ENCODE data around the gene POLE.
A peak's percentile ranks its signal among the peaks of the same experiment; 100 is the strongest.
"Not testable (repeated sequence)": the region's sequence is repeated elsewhere in the genome, so short reads cannot be mapped to it uniquely, and the experiment has no call there.

POLE gene

DNA sequence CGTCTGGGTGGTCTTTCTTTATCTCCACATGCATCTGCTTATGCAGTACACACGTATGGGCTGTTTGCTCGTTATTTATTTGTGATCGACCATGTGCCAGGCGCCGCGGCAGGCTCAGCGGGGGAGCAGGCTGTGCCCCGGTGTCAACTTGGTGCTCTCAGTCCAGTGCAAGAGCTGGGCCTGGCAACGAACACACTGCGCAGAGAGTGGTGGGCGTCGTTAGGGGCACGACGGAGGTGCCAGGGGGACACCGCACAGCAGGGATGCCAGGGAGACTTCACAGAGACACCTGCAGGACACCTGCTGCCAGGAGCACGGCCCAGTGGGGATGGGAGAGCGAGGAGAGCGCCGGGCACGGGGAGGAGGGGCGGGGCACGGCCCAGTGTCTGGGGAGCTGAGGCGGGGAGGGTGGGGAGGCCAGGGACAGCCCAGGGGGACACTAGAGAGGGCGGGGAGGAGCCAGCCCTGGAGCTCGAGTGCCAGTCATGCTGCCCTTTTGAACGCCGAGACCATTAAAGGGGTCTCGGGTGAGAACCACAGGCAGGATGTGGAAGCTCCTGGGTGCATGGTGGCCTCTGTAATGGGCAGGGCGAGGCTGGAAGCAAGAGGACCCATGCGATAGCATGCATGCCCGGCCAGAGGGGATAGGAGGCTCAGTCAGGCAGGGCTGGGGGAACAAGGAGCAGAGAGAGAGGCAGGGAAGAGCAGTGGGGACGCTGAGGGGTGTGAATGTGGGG lies 76.1 kb downstream of the POLE start:
- no peak for DNase-seq

- no peak for DNase-seq
Observed at GRCh38 chr12:132610051-132610759, 76.9 kb downstream of the POLE start, which contains the start of gene LRCOL1. LRCOL1 (minus strand) TSS chr12:132610582; CDS start chr12:132606251, 4,331 bp downstream.

- no peak for DNase-seq
Observed at GRCh38 chr12:132608231-132609171, 78.6 kb downstream of the POLE start.

GRCh38 chr12:132606927-132607326 lies 80.2 kb downstream of the POLE start:
- no peak for DNase-seq

GRCh38 chr12:132606466-132606865 lies 80.7 kb downstream of the POLE start:
- DNase-seq = no peak

- no peak for DNase-seq
Observed at GRCh38 chr12:132605892-132606291, 81.2 kb downstream of the POLE start.

GRCh38 chr12:132604668-132605441 lies 82.3 kb downstream of the POLE start:
- no peak for DNase-seq

DNA sequence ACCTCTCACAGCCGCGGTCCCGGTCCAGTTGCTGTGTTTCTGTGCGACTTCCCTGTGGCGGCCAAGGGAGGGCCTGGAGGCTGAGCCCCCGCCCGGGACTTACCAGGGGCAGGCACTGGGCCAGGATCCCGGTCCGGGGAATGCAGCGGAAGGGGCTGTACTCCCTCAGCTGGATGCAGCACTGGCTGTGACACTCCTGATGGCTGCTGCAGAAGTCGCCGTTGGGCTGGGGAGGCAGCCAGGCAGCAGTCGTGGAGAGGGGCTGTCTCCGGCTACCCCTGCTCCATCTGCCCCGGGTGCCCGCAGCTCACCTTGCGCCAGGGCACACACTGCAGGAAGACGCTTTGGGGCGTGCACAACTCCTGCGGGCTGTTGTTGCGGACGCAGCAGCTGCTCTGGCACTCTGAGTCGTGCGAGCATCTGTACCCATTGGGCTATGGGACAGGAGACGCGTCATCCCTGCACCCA lies 83.0 kb downstream of the POLE start:
- DNase-seq = no peak

DNA sequence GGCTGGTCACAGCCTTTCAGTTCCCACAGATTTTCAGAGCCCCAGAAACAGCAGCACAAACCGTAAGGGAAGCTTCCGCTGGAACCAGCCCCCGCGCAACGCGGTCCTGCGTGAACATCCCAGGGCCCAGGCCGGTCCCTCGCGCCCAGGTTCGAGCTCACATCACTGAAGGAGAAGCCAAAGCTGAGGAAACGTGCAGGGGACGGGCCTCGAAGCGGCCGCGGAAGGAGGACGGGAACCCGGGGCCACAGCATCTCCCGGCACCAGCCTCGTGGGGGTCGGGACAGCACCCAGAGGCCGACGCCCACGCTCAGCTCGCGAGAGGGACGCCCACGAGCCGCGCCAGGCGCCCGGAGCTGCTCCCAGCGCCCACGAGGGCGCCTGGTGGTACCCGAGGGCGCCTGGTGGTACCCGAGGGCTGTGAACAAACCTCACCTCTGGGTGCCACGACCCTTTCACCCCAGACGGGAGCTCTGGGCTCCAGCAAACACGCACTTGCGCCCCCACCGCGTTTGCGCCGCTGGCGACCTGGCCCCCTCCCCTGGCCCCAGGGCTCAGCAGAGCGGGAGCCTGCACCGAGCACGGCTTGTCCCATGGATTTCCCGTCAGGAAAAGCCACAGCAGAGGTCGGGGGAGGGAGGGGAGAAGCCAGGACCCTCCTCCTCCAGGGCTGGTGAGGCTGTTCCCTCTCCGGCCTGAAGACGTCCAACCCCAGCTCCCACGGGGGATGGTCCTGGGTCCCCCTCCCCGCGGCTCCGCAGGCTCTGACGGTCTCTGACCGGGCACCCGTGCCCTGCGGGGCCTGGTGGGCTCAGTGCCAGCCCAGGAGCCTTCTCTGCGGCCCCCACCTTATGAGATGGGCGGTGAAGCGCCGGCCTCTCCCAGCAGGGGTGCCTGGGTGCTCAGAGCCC lies 83.6 kb downstream of the POLE start:
- no peak for DNase-seq

GRCh38 chr12:132602572-132603239 lies 84.4 kb downstream of the POLE start:
- DNase-seq = no peak

DNA sequence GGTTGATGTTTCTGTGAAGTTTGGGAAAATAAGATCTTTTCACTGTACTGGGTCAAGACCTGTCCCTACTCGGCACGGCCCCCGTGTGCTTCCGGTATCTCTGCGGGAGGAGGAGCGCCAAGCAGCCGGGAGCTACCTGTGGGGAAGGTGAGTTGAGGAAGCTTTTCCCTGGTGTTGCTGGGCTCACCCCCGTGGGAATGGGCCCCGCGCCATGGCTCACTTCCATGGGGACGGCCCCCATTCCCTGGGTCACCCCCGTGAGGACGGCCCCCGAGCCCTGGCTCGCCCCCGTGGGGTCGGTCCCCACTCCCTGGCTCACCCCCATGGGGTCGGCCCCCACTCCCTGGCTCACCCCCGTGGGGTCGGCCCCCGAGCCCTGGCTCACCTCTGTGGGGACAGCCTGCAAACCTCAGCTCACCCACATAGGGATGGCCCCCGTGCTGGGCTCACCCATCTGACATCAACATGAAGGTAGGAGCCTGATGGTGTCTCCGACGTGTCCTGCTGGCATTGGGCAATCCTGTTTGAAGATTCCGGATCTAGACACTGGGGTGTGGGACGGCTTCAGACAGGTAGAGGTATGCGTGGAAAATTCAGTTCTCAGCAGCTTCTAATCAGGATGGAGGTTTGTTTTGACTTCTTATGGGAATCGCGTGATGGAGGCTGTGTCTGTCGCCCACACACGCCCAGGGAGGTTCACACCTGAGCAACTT lies 85.8 kb downstream of the POLE start:
- DNase-seq = no peak

DNA sequence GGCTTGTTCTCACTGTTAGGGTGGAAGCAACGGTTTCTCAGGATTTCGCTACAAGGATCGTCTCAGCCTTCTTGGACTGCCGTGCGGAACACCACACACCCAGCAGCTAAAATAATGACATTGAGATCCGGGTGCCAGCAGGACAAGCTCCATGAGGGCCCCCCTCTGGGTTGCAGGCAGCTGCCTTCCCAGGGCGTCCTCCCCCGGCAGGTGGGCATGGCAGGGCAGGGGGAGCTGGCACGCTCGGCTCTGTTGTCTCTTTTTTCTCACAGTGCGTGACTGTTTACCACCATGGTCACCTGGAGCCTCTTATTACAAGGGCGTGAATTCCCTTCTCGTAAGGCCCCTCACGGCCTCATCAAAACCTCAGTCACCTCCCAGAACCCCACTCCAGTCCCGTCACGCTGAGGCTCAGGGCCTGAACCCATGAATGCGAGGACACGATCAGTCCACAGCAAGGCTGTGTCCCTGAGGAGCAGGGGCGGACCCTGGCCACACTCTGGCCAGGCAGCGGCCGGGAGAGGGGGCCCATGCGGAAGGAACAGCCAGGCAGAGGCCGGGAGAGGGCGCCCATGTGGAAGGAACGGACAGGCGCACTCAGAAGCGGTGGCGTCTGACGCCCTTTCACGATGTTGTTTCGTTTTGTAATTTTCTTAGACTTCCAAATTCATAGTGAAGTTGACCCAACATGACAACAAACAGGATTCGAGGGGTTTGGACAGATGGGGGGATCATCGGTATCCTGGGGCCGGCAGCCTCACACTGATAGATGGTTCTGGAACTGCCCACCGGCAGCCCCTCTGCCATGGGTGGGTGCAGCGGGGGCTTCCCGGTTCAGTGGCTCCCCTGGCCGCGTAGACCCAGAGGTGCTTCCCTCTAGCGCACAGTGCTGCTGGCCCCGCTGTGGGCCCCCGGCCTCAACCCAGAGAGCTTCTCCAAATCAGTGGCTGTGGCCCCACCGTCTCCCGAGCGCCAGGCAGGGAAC lies 86.8 kb downstream of the POLE start:
- DNase-seq = peak in 1 of 2 experiments; percentile 9

GRCh38 chr12:132599502-132599901 lies 87.6 kb downstream of the POLE start:
- DNase-seq = not testable (repeated sequence)

DNA sequence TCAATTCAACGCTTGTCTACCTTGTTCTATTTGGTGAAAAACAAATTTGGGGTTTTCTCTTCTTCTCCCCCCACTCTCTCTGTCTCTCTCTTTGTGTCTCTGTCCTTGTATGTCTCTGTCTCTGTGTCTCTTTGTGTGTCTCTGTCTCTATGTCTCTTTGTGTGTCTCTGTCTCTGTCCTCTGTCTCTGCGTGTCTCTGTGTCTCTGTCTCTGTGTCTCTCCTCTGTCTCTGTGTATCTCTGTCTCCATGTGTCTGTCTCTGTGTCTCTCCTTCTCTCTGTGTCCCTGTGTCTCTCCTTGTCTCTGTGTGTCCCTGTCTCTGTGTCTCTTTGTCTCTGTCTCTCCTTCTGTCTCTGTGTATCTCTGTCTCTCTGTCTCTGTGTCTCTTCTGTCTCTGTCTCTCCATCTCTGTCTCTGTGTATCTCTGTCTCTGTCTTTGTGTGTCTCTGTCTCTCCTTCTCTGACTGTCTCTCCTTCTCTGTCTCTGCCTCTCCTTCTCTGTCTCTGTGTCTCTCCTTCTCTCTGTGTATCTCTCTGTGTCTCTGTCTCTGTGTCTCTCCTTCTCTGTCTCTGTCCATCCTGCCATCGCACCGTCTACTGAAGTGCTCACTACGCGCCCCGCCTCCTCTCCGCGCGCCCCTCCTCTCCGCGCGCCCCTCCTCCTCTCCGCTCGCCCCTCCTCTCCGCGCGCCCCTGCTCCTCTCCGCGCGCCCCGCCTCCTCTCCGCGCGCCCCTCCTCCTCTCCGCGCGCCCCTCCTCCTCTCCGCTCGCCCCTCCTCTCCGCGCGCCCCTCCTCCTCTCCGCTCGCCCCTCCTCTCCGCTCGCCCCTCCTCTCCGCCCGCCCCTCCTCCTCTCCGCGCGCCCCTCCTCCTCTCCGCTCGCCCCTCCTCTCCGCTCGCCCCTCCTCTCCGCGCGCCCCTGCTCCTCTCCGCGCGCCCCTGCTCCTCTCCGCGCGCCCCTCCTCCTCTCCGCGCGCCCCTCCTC lies 89.5 kb downstream of the POLE start:
- DNase-seq = peak in 1 of 2 experiments; percentile 16

DNA sequence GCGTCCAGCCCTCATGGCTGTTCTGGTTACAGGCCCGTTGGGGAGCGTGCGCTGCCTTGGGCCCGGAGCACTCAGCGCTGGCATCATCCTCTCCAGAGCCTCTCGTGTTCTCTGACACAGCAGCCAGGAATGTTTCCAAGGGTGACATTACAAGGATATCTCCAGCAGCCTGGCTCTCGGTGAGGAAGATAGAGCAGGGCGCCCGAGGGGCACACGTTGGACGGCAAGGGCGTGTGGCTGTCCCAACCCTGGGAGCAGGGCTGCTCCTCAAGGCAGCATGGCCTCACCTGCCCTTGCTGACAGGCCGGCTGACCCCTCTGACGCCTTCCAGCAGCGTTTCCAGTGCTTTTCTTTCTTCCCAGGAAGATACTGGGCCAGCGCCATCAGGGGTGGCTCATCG lies 91.1 kb downstream of the POLE start:
- no peak for DNase-seq

DNA sequence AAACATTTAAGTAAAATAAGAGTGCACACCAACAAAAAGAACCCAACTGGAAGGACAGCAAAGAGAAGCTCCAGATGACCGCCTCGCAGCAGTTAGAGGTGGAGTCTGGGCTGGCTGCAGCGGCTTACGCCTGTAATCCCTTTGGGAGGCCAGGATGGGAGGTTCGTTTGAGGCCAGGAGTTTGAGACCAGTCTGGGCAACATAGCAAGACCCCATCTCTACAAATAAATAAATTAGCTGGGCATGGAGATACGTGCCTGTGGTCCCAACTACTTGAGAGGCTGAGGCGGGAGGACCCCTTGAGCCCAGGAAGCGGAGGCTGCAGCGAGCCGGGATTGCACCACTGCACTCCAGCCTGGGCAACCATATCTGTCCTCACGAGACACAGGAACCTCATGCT lies 92.0 kb downstream of the POLE start:
- no peak for DNase-seq

- DNase-seq = no peak
Observed at GRCh38 chr12:132593938-132594358, 93.2 kb downstream of the POLE start.

Data from activated CD4-positive, alpha-beta T cell treated with anti-CD3 and anti-CD28 coated beads, Interleukin-2, amount 50 U/mL, for 4 hours (primary cell).